Measurements from ENCODE around the gene UVSSA. TPM values are rescaled to one million over a fixed set of nuclear protein-coding genes. Genes with fewer than 3 reads are reported as not detected.

The UVSSA gene
- total RNA-seq, 1 donor from 2014 or later, result 25.5 TPM

DNA sequence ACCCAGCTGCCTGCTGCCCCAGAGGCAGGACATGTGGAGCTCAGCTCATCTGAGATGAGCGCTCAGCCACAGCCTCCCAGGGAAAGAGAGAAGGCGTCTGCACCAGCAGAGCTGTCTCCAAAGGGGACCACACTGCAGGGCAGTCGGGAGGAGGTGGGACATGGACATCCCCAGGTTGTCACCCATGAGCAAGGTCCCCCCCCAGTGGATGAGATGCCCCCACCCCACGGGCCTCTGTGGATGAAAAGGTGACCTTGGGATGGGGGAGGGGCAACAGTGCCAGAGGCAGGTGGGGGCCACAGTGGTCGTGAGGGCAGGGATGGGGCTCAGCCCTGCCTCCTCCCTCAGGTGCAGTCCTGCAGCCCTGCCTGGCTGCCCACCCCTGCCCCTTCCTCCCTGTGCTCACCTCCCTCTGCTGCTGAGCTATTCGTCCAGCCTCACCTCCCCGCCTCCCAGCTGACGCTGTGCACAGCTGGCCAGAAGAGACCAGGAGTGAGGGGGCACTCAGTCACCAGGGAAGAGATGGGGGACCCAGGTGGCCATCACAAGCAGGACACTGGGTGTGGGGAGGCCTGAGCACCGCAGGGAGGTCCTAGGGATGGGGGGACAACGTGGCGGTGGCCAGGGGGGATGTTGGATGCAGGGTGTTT lies 49.9 kb downstream of the UVSSA start:
- DNase-seq (ENCODE audit: extremely low spot score in 2 of 2), result no peak
- H3K4me1 ChIP-seq, result peaks cover 2% of the 10 kb centered on the region
- H3K36me3 ChIP-seq, result peaks cover 0 to 19% of the 10 kb centered on the region in 2 donors
- no peaks in the 10 kb centered on the region for H3K9me3 ChIP-seq
- peaks cover 7% of the 10 kb centered on the region for H3K27me3 ChIP-seq
- TF ChIP-seq POLR2A (IDR thresholded peaks at IDR 0.05) (no peak), POLR2AphosphoS5 (IDR thresholded peaks at IDR 0.05; ENCODE audit: insufficient read depth in 1 of 2, low read depth in 1 of 2) (no peak)
- TF ChIP-seq, protein P1, sequence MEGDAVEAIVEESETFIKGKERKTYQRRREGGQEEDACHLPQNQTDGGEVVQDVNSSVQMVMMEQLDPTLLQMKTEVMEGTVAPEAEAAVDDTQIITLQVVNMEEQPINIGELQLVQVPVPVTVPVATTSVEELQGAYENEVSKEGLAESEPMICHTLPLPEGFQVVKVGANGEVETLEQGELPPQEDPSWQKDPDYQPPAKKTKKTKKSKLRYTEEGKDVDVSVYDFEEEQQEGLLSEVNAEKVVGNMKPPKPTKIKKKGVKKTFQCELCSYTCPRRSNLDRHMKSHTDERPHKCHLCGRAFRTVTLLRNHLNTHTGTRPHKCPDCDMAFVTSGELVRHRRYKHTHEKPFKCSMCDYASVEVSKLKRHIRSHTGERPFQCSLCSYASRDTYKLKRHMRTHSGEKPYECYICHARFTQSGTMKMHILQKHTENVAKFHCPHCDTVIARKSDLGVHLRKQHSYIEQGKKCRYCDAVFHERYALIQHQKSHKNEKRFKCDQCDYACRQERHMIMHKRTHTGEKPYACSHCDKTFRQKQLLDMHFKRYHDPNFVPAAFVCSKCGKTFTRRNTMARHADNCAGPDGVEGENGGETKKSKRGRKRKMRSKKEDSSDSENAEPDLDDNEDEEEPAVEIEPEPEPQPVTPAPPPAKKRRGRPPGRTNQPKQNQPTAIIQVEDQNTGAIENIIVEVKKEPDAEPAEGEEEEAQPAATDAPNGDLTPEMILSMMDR (IDR thresholded peaks at IDR 0.05), result no peak
- intact Hi-C loops (cut with DNase I), result no loop called here
- no peak overlapping the region for H3K27ac ChIP-seq
- no peak overlapping the region for H3K4me3 ChIP-seq

DNA sequence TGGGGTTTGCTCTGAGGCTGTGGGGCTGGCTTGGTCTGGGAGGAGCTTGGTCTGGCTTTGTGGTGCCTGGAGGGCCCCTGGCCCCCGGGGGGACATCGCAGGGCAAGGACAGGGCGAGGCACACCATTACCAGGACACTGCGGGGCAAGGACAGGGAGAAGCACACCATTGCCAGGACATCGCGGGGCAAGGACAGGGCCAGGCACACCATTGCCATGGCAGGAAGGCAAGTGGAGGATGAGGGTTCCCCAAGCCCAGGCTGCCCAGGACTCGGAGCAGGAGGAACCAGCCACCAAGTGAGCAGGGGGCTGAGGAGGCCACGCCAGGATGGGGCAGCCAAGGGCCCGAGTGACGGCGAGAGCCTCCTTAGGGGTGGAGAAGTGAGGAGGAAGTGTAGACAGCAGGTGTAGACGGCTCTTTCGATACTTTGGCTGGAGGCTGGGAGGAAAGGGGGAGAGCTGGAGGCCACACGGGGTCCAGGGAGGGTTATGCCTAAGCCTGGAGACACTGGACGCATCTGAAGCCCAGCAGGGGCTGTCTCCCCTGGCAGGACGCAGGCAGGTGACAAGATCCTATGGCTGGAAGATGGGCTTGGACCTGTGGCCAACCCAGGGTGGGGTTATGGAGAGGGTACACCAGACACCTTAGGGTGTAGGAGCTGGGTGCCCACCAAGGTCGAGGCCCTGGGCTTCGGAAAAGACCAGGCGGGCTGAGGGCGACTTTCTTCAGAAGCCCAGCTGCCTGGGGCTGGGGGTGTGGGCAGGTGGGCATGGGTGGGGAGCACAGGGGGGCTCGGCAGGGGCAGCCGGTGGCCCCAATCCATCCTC lies 51.9 kb downstream of the UVSSA start:
- H3K9me3 ChIP-seq, result no peaks in the 10 kb centered on the region
- peaks cover 0 to 6% of the 10 kb centered on the region in 2 donors for H3K36me3 ChIP-seq
- TF ChIP-seq POLR2AphosphoS5 (IDR thresholded peaks at IDR 0.05; ENCODE audit: insufficient read depth in 1 of 2, low read depth in 1 of 2) (no peak), POLR2A (IDR thresholded peaks at IDR 0.05) (no peak)
- TF ChIP-seq, protein P1 (IDR thresholded peaks at IDR 0.05), result no peak
- H3K27ac ChIP-seq, result no peak overlapping the region
- DNase-seq (ENCODE audit: extremely low spot score in 2 of 2), result no peak
- H3K4me3 ChIP-seq, result no peak overlapping the region
- intact Hi-C loops (cut with DNase I), result no loop called here
- H3K4me1 ChIP-seq, result peaks cover 14% of the 10 kb centered on the region
- peaks cover 17% of the 10 kb centered on the region for H3K27me3 ChIP-seq

DNA sequence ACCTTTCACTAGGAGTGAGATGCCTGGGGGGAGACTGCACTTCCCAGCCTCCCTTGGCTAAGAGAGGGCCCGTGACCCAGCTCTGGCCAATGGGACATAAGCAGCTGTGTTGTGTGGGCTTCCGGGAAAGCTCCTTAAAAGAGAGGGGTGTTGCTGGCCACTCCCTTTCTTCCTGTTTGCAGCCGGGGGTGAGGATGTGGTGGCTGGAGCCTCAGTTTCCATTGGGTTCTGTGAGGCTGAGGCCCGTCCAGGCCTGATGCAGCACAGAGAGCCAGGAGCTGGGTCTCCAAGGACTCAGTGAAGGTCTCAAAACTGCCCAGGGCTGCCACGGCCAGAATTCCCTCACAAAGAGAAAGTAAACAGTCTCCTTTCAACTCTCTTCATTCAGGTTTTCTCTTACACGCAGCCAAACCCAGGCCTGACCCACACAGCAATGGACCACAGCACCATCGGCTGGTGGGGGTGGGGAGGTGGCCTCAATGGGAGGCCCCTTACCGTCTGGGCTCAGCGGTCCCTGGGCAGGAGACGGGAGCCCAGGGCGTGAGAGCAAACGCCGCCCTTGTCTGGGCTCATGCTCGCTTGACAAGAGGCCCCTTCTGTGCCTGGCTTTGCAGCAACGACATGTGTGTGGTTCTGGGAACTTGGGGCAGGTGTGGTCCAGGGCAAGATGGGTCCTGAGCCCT lies 52.6 kb downstream of the UVSSA start:
- TF ChIP-seq POLR2AphosphoS5 (IDR thresholded peaks at IDR 0.05; ENCODE audit: insufficient read depth in 1 of 2, low read depth in 1 of 2), result no peak
- no peak for TF ChIP-seq POLR2A (IDR thresholded peaks at IDR 0.05)
- TF ChIP-seq, protein P1 (IDR thresholded peaks at IDR 0.05), result no peak
- Histone ChIP-seq H3K27me3 (peaks cover 24% of the 10 kb centered on the region), H3K4me3 (no peak overlapping the region), H3K9me3 (no peaks in the 10 kb centered on the region), H3K27ac (no peak overlapping the region), H3K36me3 (no peaks in the 10 kb centered on the region), H3K4me1 (peaks cover 21% of the 10 kb centered on the region)
- intact Hi-C loops (cut with DNase I), result no loop called here
- DNase-seq (ENCODE audit: extremely low spot score in 2 of 2), result no peak

DNA sequence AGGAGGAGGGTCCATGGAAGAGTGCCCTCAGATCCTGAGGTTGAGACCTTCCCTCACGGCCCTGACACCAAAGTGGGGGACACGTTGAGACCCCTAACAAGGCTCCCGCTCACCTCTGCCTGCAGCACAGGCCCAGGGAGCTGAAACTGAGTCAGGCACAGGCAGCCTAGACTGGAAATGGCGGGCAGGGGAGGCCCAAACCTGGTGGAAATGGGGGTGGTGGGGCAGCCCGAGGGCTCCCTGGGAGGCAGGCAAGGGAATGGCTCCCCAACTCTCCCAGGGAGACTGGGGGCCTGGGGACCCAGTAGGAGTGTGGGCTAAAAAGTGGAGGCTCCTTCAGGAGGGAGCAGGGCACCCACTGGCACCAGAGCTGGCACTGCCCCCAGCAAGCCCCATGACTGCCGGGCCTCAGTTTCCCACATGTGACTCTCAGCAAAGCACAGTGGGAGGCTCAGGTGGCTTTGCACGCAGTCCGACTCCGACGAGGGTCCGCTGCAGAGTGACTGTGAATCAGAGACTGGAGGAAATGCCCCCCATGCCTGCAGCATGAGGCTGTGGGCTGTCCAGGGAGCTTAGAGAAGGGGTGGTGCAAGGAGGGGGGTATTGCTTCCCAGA lies 53.3 kb downstream of the UVSSA start:
- no peak for DNase-seq (ENCODE audit: extremely low spot score in 2 of 2)
- peaks cover 24% of the 10 kb centered on the region for H3K27me3 ChIP-seq

More for the DNA sequence above, 53.3 kb downstream of the UVSSA start:
- TF ChIP-seq POLR2A (IDR thresholded peaks at IDR 0.05) (no peak), POLR2AphosphoS5 (IDR thresholded peaks at IDR 0.05; ENCODE audit: insufficient read depth in 1 of 2, low read depth in 1 of 2) (no peak)
- TF ChIP-seq, protein P1 (IDR thresholded peaks at IDR 0.05), result no peak
- Histone ChIP-seq H3K9me3 (no peaks in the 10 kb centered on the region), H3K4me1 (peaks cover 27% of the 10 kb centered on the region), H3K4me3 (no peak overlapping the region), H3K27ac (no peak overlapping the region), H3K36me3 (no peaks in the 10 kb centered on the region)
- intact Hi-C loops (cut with DNase I), result no loop called here

All from vagina (tissue), 2 donors.